Naive thymus-derived CD4-positive, alpha-beta T cell (primary cell): ENCODE results near the gene HCFC2. TPM values are rescaled to one million over a fixed set of nuclear protein-coding genes. Genes with fewer than 3 reads are reported as not detected.

ENCODE experiments used
- polyA plus RNA-seq, 2 donors: library from polyadenylated mRNA; unstranded; fragments of 300-500 nt; fragmentation: Illumina TruSeq; gene quantifications; one replicate each; pipeline ENCODE4 v1.2.3, GENCODE V29; 2021
- total RNA-seq, 6 experiments: library from RNA in 5 of 6; stranded (reverse) in 5 of 6; gene quantifications; 1 replicate in 5 of 6; 2 replicates in 1 of 6; pipeline ENCODE4 v1.2.3 and lab custom pipeline; 2021 to 2026

The HCFC2 gene
- total and polyA plus RNA-seq, 7 experiments from 2014 or later: 6.4 to 20.2 (median 12.8) TPM

Other genes starting within 250 kb of the HCFC2 start
- 1 to 10 TPM; 3.9 to 5.0 (median 4.5) TPM for gene NT5DC3, start 223.3 kb upstream of the HCFC2 start, total RNA-seq
- gene NT5DC3, start 223.3 kb upstream of the HCFC2 start, polyA plus RNA-seq: 1 to 10 TPM in 1 of 2 donors, under 1 TPM in 1; 0.99 to 1.6 TPM
- gene HSP90B1, start 134.1 kb upstream of the HCFC2 start, total RNA-seq: 100 to 1,000 TPM; 226 to 461 (median 436) TPM
- 100 to 1,000 TPM; 184 to 230 TPM for gene HSP90B1, start 134.1 kb upstream of the HCFC2 start, polyA plus RNA-seq
- 10 to 100 TPM; 21.5 to 43.0 (median 35.5) TPM for gene TDG, start 98.7 kb upstream of the HCFC2 start, total RNA-seq
- 10 to 100 TPM; 15.4 to 17.2 TPM for gene TDG, start 98.7 kb upstream of the HCFC2 start, polyA plus RNA-seq
- gene GLT8D2, start 14.3 kb upstream of the HCFC2 start, total RNA-seq: under 1 TPM in 1 of 5 experiments, not detected in 4; 0.15 TPM
- gene GLT8D2, start 14.3 kb upstream of the HCFC2 start, polyA plus RNA-seq: under 1 TPM in 1 of 2 donors, not detected in 1; 0.43 TPM
- 10 to 100 TPM; 11.6 to 25.9 (median 24.4) TPM for gene NFYB, start 73.7 kb downstream of the HCFC2 start, total RNA-seq
- gene NFYB, start 73.7 kb downstream of the HCFC2 start, polyA plus RNA-seq: 10 to 100 TPM; 39.1 to 47.0 TPM
- 10 to 100 TPM; 19.1 to 73.5 (median 41.7) TPM for gene TXNRD1, start 151.2 kb downstream of the HCFC2 start, total RNA-seq
- 10 to 100 TPM; 22.3 to 23.5 TPM for gene TXNRD1, start 151.2 kb downstream of the HCFC2 start, polyA plus RNA-seq
- 10 to 100 TPM in 3 of 5 experiments, 1 to 10 TPM in 2; 8.2 to 11.8 (median 10.4) TPM for gene EID3, start 239.2 kb downstream of the HCFC2 start, total RNA-seq
- gene EID3, start 239.2 kb downstream of the HCFC2 start, polyA plus RNA-seq: 10 to 100 TPM; 14.4 to 16.3 TPM